ENCODE results near the gene WNT5A. TPM values are rescaled to one million over a fixed set of nuclear protein-coding genes. Genes with fewer than 3 reads are reported as not detected.

WNT5A gene
- total and polyA plus RNA-seq, 2 experiments from 2014 or later: 31.6 to 129 TPM

DNA sequence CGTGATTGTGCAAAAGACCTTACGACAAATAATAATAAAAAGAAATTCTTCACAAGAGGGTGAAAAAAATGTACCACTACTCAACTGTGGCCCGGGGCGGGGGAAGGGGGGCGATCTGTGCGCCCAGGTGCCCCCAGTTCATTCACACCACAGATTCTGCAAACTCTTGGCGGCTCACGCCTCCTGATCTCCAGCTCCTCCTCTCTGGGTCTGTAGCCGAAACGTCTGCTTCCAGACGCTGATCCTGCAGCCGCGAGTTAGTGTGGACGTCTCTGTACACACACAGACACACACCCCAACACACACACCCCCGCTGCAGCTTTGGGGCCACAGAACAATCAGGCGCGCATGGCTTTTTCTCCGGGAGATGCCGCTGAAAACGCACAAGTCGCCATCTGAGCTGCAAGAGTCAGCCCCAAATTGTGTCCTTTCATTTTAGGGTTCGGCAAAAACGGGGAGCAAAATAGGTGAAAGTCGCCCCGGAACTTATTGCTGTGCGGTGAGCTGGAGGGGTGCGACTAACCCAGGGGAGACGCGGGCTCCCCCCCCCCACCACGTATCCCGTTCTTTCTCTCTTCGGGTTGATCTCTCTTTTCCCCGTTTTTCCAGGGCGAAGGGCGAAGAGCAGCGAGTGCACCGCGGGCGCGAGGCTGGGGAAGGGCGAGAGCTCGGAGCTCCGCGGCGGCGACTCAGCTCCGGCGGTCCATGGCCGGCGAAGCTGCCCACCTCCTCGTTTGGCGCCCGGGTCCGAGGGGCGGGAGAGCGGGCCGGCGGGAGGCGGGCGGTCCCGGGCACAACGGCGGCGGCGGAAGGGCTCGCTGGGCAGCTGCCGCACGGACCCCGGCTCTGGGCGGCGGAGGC, 505 bp upstream of the WNT5A start:
- H2AFZ ChIP-seq: peak overlapping the region; percentile 40
- H3K79me2 ChIP-seq: peaks cover 51% of the 10 kb centered on the region
- under 1% methylated on average over 48 of the region's 71 CpGs for WGBS (ENCODE audit: low lambda C conversion rate, missing lambda C conversion rate)
- no peaks in the 10 kb centered on the region for H3K36me3 ChIP-seq (replicated peaks; ENCODE audit: insufficient read depth, low read depth)
- peak overlapping the region; percentile 98 for H3K27ac ChIP-seq
- peak overlapping the region; percentile 85 for H3K4me2 ChIP-seq
- no peaks in the 10 kb centered on the region for H3K27me3 ChIP-seq
- no peaks in the 10 kb centered on the region for H3K9me3 ChIP-seq (ENCODE audit: low read depth)
- TF ChIP-seq EZH2phosphoT487 (IDR thresholded peaks at IDR 0.05; ENCODE audit: low read depth, severe bottlenecking, unreplicated experiment): no peak
- TF ChIP-seq, protein P1, sequence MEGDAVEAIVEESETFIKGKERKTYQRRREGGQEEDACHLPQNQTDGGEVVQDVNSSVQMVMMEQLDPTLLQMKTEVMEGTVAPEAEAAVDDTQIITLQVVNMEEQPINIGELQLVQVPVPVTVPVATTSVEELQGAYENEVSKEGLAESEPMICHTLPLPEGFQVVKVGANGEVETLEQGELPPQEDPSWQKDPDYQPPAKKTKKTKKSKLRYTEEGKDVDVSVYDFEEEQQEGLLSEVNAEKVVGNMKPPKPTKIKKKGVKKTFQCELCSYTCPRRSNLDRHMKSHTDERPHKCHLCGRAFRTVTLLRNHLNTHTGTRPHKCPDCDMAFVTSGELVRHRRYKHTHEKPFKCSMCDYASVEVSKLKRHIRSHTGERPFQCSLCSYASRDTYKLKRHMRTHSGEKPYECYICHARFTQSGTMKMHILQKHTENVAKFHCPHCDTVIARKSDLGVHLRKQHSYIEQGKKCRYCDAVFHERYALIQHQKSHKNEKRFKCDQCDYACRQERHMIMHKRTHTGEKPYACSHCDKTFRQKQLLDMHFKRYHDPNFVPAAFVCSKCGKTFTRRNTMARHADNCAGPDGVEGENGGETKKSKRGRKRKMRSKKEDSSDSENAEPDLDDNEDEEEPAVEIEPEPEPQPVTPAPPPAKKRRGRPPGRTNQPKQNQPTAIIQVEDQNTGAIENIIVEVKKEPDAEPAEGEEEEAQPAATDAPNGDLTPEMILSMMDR (IDR thresholded peaks at IDR 0.05; ENCODE audit: poor library complexity): peak; percentile 4
- peaks cover 28% of the 10 kb centered on the region for H3K4me1 ChIP-seq (ENCODE audit: insufficient read depth)
- peak; percentile 57 for DNase-seq (ENCODE audit: low spot score)
- H3K4me3 ChIP-seq: peak overlapping the region; percentile 69
- no peaks in the 10 kb centered on the region for H3K9me2 ChIP-seq (replicated peaks; ENCODE audit: insufficient read depth)
- no peaks in the 10 kb centered on the region for H4K20me1 ChIP-seq (ENCODE audit: insufficient read depth, poor library complexity, severe bottlenecking)

DNA sequence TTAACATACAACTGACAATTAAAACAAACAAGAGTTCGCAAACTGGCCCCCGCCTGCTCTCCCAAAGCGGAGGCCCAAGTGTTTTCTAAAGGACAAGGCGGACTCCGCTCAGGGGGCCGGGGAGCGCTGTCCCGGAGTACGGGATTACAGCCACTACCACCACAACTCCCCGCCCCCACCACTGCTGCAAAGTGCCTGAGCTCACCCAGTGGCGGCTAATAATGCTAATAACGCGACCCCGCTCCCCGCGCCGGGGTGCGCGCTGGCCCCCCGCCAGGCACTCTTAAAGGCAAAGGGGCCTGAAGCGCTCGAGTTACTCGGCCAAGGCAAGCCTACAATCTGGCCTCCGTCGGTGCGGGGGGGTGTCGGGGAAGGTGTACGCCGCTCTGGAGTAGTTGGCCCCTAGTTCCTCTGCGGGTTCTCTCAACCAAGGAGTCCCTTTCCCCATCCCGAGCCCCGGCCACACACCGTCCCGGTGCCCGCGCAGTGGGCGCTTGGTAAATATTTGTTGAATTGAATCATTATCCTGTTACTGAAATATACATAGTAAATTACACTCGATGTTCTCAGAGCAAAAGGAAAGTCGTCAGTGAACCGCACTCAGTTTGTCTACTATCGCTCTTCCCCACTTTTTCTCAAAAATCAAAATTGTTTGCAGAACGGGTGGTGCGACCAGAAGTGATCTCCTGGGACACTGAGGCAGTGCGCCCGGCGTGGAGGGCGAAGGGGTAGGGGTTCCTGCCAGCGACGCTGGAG, 827 bp downstream of the WNT5A start:
- Histone ChIP-seq H3K27me3 (no peaks in the 10 kb centered on the region), H3K27ac (peak overlapping the region; percentile 98), H3K9me3 (ENCODE audit: low read depth) (no peaks in the 10 kb centered on the region), H3K4me1 (ENCODE audit: insufficient read depth) (peaks cover 27% of the 10 kb centered on the region), H3K79me2 (peaks cover 64% of the 10 kb centered on the region), H3K4me3 (peak overlapping the region; percentile 69), H2AFZ (peak overlapping the region; percentile 18), H3K9me2 (replicated peaks; ENCODE audit: insufficient read depth) (no peaks in the 10 kb centered on the region), H3K36me3 (replicated peaks; ENCODE audit: insufficient read depth, low read depth) (no peaks in the 10 kb centered on the region), H4K20me1 (ENCODE audit: insufficient read depth, poor library complexity, severe bottlenecking) (no peaks in the 10 kb centered on the region), H3K4me2 (peak overlapping the region; percentile 85)
- TF ChIP-seq EZH2phosphoT487 (IDR thresholded peaks at IDR 0.05; ENCODE audit: low read depth, severe bottlenecking, unreplicated experiment) (no peak), EZH2 (IDR thresholded peaks at IDR 0.05; ENCODE audit: borderline replicate concordance) (peak; percentile 32)
- TF ChIP-seq, protein P1 (IDR thresholded peaks at IDR 0.05; ENCODE audit: poor library complexity): no peak
- DNase-seq (ENCODE audit: low spot score): peak; percentile 72
- WGBS (ENCODE audit: low lambda C conversion rate, missing lambda C conversion rate): 2% methylated on average over 45 of the region's 49 CpGs

DNA sequence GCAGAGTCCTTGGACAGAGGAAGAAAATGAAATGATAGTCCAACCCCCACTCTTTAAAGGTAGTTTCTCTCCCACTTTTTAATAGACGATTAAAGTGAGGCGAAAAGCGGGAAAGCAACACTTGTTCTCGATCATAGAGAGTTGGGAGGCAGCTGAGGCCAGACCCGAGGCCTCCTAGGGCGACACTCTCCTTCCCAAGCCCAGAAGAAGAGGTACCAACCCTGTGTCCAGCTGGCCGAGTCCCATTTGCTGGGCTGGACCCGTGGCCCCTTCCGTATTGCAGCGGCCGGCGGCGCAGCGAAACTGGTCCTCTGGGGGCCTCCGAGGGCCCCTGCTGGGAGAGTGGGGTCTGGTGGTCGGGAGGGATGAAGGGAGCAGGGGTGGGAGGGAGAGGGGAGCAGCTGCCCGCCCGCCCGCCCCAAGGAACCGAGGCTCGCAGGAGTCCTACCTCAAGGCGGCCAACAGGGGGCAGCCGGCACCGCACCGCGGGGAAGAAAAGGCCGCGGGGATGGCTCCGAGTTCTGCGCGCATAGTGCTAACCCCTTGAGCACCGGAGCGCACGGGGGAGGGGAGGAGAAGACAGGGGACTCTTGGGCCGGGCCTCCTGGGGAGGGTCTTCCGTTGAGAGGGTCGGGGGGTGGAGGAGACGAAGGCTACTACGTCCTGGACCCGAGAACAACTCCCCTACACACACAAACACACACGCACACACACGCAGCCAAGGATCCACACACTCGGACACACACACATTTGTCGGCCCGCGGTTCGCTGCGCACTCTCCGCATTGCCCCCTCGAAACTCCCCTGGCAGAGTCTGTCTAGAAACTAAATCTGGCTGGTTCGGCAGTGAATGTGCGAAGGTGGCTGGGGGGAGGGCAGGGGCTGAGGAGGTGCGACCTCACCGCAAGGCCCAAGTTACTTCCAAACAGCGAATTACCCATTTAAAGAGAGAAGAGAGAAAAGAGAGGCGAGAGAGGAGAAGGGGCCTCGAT, 2.0 kb downstream of the WNT5A start:
- Histone ChIP-seq H3K9me2 (replicated peaks; ENCODE audit: insufficient read depth) (no peaks in the 10 kb centered on the region), H3K79me2 (peaks cover 72% of the 10 kb centered on the region), H4K20me1 (ENCODE audit: insufficient read depth, poor library complexity, severe bottlenecking) (no peaks in the 10 kb centered on the region), H3K4me2 (peak overlapping the region; percentile 85), H2AFZ (peak overlapping the region; percentile 18), H3K27ac (peak overlapping the region; percentile 98), H3K4me1 (ENCODE audit: insufficient read depth) (peaks cover 15% of the 10 kb centered on the region), H3K4me3 (peak overlapping the region; percentile 69), H3K9me3 (ENCODE audit: low read depth) (no peaks in the 10 kb centered on the region), H3K36me3 (replicated peaks; ENCODE audit: insufficient read depth, low read depth) (no peaks in the 10 kb centered on the region), H3K27me3 (no peaks in the 10 kb centered on the region)
- TF ChIP-seq, protein P1 (IDR thresholded peaks at IDR 0.05; ENCODE audit: poor library complexity): peak; percentile 89
- no peak for TF ChIP-seq EZH2 (IDR thresholded peaks at IDR 0.05; ENCODE audit: borderline replicate concordance)
- no peak for TF ChIP-seq EZH2phosphoT487 (IDR thresholded peaks at IDR 0.05; ENCODE audit: low read depth, severe bottlenecking, unreplicated experiment)
- DNase-seq (ENCODE audit: low spot score): peak; percentile 94
- WGBS (ENCODE audit: low lambda C conversion rate, missing lambda C conversion rate): 6% methylated on average over 29 of the region's 57 CpGs

All from hepatocyte (in vitro differentiated cells).